22Rv1 (cell line): Measurements from ENCODE around the gene ZNF594.
A peak's percentile ranks its signal among the peaks of the same experiment; 100 is the strongest.
"Not testable (repeated sequence)": the region's sequence is repeated elsewhere in the genome, so short reads cannot be mapped to it uniquely, and the experiment has no call there.

Source experiments
- H3K27ac ChIP-seq: fragments of 450-650 bp; 2 replicates; pipeline ENCODE4 v1.5.1; 2017
- CTCF ChIP-seq: fragments of 450-650 bp; IDR thresholded peaks from 2 replicates; pipeline ENCODE4 v1.5.1; 2017; ENCODE audit warnings: mild to moderate bottlenecking
- ZFX ChIP-seq: fragments of 450-650 bp; IDR thresholded peaks from 2 replicates; pipeline ENCODE4 v1.6.1; 2017; ENCODE audit warnings: antibody characterized with exemption, borderline replicate concordance

The ZNF594 gene

GRCh38 chr17:5191541-5192417 is at the start of gene ZNF594:
Gene ZNF594, minus strand, starts transcription at chr17:5191868. Its CDS starts 7,612 bp downstream, at chr17:5184256.
- H3K27ac ChIP-seq, result peak within 1 kb of the TSS; percentile 52
- TF ChIP-seq CTCF (peak; percentile 95), ZFX (no peak)

GRCh38 chr17:5239769-5240168 is 48.1 kb upstream of the ZNF594 start:
- not testable (repeated sequence) for H3K27ac ChIP-seq

GRCh38 chr17:5238333-5238732 is 46.7 kb upstream of the ZNF594 start:
- TF ChIP-seq ZFX, result no peak
- no peak for TF ChIP-seq CTCF

GRCh38 chr17:5237541-5238016 is 45.9 kb upstream of the ZNF594 start:
- no peak overlapping the region for H3K27ac ChIP-seq
- TF ChIP-seq ZFX, result no peak
- TF ChIP-seq CTCF, result peak; percentile 81

More at GRCh38 chr17:5238333-5238732, 46.7 kb upstream of the ZNF594 start:
- no peak overlapping the region for H3K27ac ChIP-seq

- TF ChIP-seq ZFX, result no peak
- no peak for TF ChIP-seq CTCF
- no peak overlapping the region for H3K27ac ChIP-seq
These were observed 45.4 kb upstream of the ZNF594 start for GRCh38 chr17:5236938-5237540.

GRCh38 chr17:5234645-5235576 is 43.2 kb upstream of the ZNF594 start, which contains the start of gene SCIMP:
Gene SCIMP, minus strand, starts transcription at chr17:5234860. Its CDS starts 105 bp downstream, at chr17:5234755.
- TF ChIP-seq ZFX (no peak), CTCF (no peak)
- peak within 1 kb of the TSS; percentile 97 for H3K27ac ChIP-seq

- peak overlapping the region; percentile 97 for H3K27ac ChIP-seq
These were observed 41.8 kb upstream of the ZNF594 start for GRCh38 chr17:5233492-5233891.
